ENCODE measurements around the gene CAMKV. TPM values are rescaled to one million over a fixed set of nuclear protein-coding genes. Genes with fewer than 3 reads are reported as not detected.
"Not testable (repeated sequence)": the region's sequence is repeated elsewhere in the genome, so short reads cannot be mapped to it uniquely, and the experiment has no call there.

Gene CAMKV
- polyA plus RNA-seq, result under 1 TPM in 1 of 3 donors, not detected in 2; 0.07 TPM

DNA sequence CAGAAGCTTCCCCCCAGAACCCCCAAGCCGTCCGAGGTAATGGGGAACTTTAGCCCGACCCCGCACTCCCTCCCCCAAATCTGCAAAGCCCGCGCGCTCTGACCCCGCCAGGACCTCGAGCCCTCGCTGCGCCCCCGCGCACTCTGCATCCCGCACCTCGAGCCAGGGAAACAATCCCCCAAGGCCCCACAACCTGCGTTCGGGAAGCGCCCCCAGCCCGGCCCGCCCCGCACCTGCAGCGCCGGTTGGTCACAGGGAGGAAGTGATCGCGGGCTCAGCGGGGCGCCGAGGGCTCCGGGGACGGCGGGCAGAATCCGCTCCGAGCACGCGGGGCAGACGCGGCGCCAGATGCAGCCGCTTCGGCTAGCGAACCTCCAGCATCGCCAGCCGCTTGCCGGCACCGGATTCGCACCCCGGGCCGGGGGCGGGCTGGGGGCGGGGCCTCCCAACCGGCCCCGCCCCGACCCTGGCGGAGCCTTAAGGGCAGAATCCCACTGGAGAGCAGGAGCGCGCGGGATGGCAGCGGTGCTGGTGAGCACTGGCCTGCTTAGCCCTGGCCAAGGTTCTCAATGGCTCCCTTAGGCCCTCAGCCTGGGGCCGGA lies at the start of gene CAMKV:
Gene CAMKV, minus strand, starts transcription at position 382 of the 602 bp plus-strand sequence. CDS start 7,518 bp downstream, outside the sequence.
- WGBS, 3 donors, result 2 to 3% (median 2%) methylated on average over 43 to 59 of the region's 59 CpGs
- H3K27ac ChIP-seq (ENCODE audit: low read depth, low read length), result no peak within 1 kb of the TSS

DNA sequence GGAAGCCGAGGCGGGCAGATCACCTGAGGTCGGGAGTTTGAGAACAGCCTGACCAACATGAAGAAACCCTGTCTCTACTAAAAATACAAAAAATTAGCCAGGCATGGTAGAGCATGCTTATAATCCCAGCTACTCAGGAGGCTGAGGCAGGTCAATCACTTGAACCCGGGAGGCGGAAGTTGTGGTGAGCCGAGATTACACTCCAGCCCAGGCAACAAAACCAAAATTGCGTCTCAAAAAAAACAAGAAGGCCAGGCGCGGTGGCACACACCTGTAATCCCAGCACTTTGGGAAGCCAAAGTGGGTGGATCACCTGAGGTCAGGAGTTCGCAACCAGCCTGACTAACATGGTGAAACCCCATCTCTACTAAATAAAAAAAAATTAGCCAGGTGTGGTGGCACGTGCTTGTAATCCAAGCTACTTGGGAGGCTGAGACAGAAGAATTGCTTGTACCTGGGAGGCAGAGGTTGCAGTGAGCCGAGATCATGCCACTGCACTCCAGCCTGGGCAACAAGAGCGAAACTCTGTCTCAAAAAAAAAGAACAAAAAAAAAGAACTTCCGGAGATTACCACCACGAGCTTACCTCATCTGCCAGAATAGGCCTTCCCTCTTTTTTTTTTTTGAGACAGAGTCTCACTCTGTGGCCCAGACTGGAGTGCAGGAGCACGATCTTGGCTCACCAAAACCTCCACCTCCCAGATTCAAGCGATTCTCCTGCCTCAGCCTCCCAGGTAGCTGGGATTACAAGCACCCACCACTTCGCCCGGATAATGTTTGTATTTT lies 48.3 kb upstream of the CAMKV start:
- WGBS, 3 donors, result 76 to 94% (median 79%) methylated on average over 19 of the region's 19 CpGs
- not testable (repeated sequence) for H3K27ac ChIP-seq (ENCODE audit: low read depth, low read length)

GRCh38 chr3:49916686-49917085 lies 47.0 kb upstream of the CAMKV start:
- WGBS, 3 donors, result 83 to 93% (median 85%) methylated on average over 5 of the region's 5 CpGs
- H3K27ac ChIP-seq (ENCODE audit: low read depth, low read length), result no peak overlapping the region

GRCh38 chr3:49914906-49915305 lies 45.2 kb upstream of the CAMKV start:
- no peak overlapping the region for H3K27ac ChIP-seq (ENCODE audit: low read depth, low read length)
- 72 to 80% (median 74%) methylated on average over 2 of the region's 2 CpGs for WGBS, 3 donors

GRCh38 chr3:49912881-49913281 lies 43.2 kb upstream of the CAMKV start:
- WGBS, 3 donors, result 91 to 96% (median 93%) methylated on average over 4 of the region's 4 CpGs
- H3K27ac ChIP-seq (ENCODE audit: low read depth, low read length), result no peak overlapping the region

GRCh38 chr3:49911611-49912010 lies 41.9 kb upstream of the CAMKV start:
- no peak overlapping the region for H3K27ac ChIP-seq (ENCODE audit: low read depth, low read length)
- WGBS, 3 donors, result 88 to 94% (median 92%) methylated on average over 15 of the region's 15 CpGs

DNA sequence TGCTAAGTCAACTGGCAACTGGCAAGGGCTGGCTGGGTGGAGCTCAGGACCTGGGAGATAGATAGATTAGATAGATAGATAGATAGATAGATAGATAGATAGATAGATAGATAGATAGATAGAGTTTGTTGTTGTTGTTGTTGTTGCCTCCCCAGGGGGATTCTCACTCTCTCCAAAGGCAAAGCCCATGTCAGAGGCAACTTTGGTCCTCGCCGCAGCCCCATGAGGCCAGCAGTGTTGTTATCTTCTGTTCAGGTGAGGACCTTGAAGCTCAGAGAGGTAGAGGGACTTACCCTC lies 41.4 kb upstream of the CAMKV start:
- H3K27ac ChIP-seq (ENCODE audit: low read depth, low read length), result no peak overlapping the region
- 97 to 99% (median 98%) methylated on average over 2 of the region's 2 CpGs for WGBS, 3 donors

- 84 to 87% (median 87%) methylated on average over 48 of the region's 48 CpGs for WGBS, 3 donors
These were observed 40.9 kb upstream of the CAMKV start for GRCh38 chr3:49910409-49911123.

GRCh38 chr3:49908373-49909199 lies 38.9 kb upstream of the CAMKV start:
- 87 to 94% (median 91%) methylated on average over 14 of the region's 14 CpGs for WGBS, 3 donors

More at GRCh38 chr3:49910409-49911123, 40.9 kb upstream of the CAMKV start:
- no peak overlapping the region for H3K27ac ChIP-seq (ENCODE audit: low read depth, low read length)

DNA sequence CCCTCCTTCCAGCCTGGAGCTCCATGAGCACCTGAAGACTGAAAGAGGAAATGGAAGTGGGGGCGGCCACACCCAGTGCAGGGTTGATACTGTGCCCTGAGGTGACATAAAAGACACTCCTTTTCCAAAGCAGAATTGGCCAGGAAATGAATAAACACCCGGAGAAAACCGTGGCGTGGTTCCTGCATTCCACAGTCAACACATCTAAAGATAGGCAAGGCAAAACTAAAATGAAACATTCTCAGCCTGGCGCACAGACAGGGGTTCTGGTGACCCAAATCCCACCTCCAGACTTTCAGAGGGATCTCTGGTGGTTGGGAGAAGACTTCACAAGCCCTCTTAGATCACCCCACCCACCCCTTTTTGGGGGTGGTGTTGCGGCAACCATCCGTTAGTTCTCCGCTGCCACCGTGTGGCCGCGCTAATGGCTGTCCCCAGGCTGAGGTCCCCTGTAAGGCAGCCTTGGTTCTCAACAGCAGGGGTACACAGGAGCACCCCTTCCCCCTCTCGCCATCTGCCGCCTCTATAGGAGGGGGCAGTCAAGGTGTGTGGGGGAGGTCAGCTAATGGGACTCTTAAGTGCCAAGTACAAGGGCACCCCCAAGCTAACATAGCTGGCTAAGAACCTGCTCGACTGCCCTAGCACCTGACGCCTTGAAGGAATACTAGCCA lies 36.5 kb upstream of the CAMKV start:
- 11 to 17% (median 16%) methylated on average over 15 of the region's 15 CpGs for WGBS, 3 donors
- peak overlapping the region; percentile 32 for H3K27ac ChIP-seq (ENCODE audit: low read depth, low read length)

More at GRCh38 chr3:49908373-49909199, 38.9 kb upstream of the CAMKV start:
- no peak overlapping the region for H3K27ac ChIP-seq (ENCODE audit: low read depth, low read length)

DNA sequence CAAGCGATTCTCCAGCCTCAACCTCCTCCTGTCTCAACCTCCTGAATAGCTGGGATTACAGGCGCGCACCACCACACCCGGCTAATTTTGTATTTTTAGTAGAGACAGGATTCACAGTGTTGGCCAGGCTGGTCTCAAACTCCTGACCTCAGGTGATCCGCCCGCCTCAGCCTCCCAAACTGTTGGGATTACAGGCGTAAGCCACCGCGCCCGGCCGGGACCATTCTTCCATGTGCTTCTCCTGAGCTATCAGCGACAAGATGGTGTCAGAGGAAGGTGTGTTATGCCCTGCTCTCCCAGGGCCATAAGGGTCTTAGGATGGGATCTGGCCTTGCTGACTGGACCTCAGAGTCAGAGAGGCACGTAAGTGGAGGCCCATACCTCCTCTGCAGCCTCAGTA lies 34.7 kb upstream of the CAMKV start:
- 91 to 98% (median 98%) methylated on average over 13 of the region's 13 CpGs for WGBS, 3 donors
- not testable (repeated sequence) for H3K27ac ChIP-seq (ENCODE audit: low read depth, low read length)

GRCh38 chr3:49903451-49904424 lies 34.0 kb upstream of the CAMKV start, which contains the start of gene MST1R:
MST1R (minus strand) TSS chr3:49903873; CDS start chr3:49903609, 264 bp downstream.
- 32 to 33% (median 32%) methylated on average over 59 to 65 of the region's 65 CpGs for WGBS, 3 donors
- H3K27ac ChIP-seq (ENCODE audit: low read depth, low read length), result no peak within 1 kb of the TSS

DNA sequence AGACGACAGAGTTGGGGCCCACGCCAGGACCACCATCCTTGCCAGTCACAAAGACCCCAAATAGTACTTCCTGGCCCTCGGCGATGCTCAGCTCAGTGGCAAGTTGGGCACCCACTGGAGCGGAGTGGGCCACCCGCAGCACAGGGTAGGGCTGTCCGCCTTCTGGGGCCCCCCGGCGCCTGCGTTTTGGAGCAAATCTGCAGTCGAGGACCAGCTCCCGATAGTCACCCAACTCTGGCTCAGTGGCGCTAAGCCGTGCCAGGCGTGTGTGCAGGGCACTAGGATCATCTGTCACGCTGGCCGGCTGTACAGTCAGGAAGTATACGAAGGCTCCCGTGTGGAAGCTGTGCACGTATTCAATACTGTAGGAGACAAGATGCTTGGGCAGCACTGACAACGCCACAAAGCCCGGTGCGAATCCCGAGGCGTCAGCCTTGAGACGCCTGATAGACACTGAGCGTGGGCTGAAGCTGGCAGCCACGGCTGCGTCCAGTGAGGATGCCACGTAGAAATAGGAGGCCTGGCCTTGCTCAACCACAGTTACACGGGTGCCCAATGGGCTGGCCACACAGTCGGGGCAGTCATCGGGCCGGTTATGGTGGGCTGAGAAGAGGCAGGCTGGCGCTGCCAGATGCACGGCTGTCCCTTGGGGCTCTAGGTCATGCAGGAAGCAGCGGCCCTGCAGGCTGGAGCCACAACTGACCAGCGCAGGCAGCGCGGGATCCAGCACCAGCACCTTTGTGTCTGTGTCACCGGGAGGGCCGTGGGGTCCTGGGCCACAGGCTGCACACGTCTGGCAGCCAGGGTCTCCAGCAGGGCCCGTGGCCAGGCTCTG lies 33.0 kb upstream of the CAMKV start:
- WGBS, 3 donors, result 80 to 92% (median 92%) methylated on average over 44 of the region's 44 CpGs
- no peak overlapping the region for H3K27ac ChIP-seq (ENCODE audit: low read depth, low read length)

DNA sequence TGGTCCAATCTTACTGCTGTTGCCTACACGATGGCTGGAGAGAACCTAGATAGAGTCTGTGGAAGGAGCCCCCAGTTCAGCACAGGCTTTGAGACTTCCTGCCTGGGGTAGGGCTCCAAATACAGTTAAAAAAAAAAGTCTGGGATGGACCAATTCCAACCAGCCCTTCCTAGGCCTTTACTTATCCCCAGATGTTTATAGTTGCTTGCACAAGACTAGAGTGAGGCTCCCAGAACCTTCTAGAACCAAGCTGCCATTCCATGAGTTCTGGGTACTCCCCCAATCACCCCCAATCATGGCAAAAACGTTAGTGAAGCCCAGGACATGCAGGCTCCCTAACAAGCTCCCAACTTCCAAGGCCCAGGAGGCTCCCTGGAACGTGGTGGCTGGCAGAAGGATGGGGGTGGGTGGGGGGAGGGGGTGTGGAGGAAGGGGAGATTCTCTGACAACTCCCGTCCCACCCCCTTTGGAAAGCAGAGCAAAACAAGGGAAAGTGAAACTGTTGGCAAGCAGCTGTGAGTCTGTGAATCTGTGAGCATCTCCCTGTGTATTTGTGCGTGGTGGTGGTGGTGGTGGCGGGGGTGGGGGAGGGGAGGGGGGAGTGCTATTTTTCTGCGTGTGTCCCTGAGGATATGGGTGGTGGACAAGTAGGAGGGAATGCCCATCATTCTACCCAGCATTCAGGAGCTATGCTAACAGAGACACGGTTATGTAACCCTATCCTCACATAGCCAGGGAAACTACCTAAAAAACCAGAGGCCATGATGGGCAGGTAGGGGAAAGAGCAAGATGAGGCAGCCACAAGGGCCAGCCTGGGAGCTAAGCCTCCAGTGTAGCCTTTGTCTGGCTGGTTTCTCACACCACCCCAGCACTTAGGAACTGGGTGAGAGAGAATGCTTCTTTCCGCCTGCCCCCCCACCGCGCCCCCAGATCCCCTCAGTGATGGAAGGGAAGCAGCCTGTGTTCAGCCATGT lies 31.9 kb upstream of the CAMKV start:
- 58 to 70% (median 61%) methylated on average over 9 to 11 of the region's 11 CpGs for WGBS, 3 donors
- H3K27ac ChIP-seq (ENCODE audit: low read depth, low read length), result no peak overlapping the region
